K562 (cell line): ENCODE measurements around the gene CTSO. TPM values are rescaled to one million over a fixed set of nuclear protein-coding genes. Genes with fewer than 3 reads are reported as not detected.
A peak's percentile ranks its signal among the peaks of the same experiment; 100 is the strongest.

Experiments
- ATAC-seq: fragments of 200-7000 bp; cut with Tn5 transposase; 3 replicates; pipeline ENCODE4 v1.9.1; 2020; ENCODE audit warnings: moderate library complexity
- BruUV-seq: library from RNA; stranded (reverse); fragments of 400-500 nt; replicated peaks from 2 replicates; lab custom pipeline; 2021; lab: Mats Ljungman, UMichigan
- CTCF ChIA-PET: fragments of 300-600 bp; formaldehyde crosslinking; extraction: SDS; loops from one replicate; lab custom pipeline; 2021; ENCODE audit warnings: low intra/inter-chr PET ratio; lab: Yijun Ruan, JAX
- POLR2A ChIA-PET: fragments of 300-600, 350-650 bp; sonication (Branson Sonifier 250); formaldehyde crosslinking; extraction: SDS; loops from one replicate; lab custom pipeline; 2021; ENCODE audit warnings: antibody characterized with exemption, inconsistent platforms; lab: Yijun Ruan, JAX
- DNase-seq, 4 experiments: peaks; one replicate each; pipeline versions ENCODE4 v3.0.0 to v3.0.0-alpha.2; 2011 to 2018; ENCODE audit warnings: low spot score in 3 of 4, mixed read lengths in 3 of 4; ENCODE audit errors: extremely low read depth in 1 of 4
- FAIRE-seq: peaks from 2 replicates; lab custom pipeline; 2011; peaks lifted over from hg19 to GRCh38; lab: Jason Lieb, UNC
- H2AFZ ChIP-seq: 2 replicates; pipeline ENCODE4 v1.6.0; 2011; ENCODE audit warnings: low read depth, low read length, control low read depth, inconsistent platforms
- H3K27ac ChIP-seq: fragments of 200-600 bp; 3 replicates; pipeline ENCODE4 v1.8.0; 2011; ENCODE audit warnings: low read depth, mild to moderate bottlenecking, control low read depth, inconsistent platforms, low read length, moderate library complexity, mixed read lengths; ENCODE audit errors: extremely low read depth
- H3K27me3 ChIP-seq, 2 experiments: fragments of 300-600 bp in 1 of 2; 2 replicates in 1 of 2; 3 replicates in 1 of 2; pipeline versions ENCODE4 v1.6.0 to v1.8.0; 2011; ENCODE audit warnings: inconsistent platforms in 2 of 2, low read length in 2 of 2, mild to moderate bottlenecking in 1 of 2, mixed read lengths in 1 of 2, moderate library complexity in 1 of 2; ENCODE audit not compliant: control insufficient read depth in 2 of 2, insufficient read depth in 2 of 2
- H3K36me3 ChIP-seq: fragments of 300-600 bp; 3 replicates; pipeline ENCODE4 v1.8.0; 2011; ENCODE audit warnings: mild to moderate bottlenecking, low read length, inconsistent platforms; ENCODE audit not compliant: control insufficient read depth, insufficient read depth
- H3K4me1 ChIP-seq, 2 experiments: fragments of 200-600 bp in 1 of 2; replicated peaks in 1 of 2; 2 replicates in 1 of 2; 3 replicates in 1 of 2; pipeline versions ENCODE4 v1.5.1 to v1.8.0; 2011; ENCODE audit warnings: inconsistent platforms in 2 of 2, low read length in 2 of 2, mild to moderate bottlenecking in 1 of 2, mixed read lengths in 1 of 2, moderate library complexity in 1 of 2; ENCODE audit not compliant: control insufficient read depth in 2 of 2, insufficient read depth in 2 of 2
- H3K4me2 ChIP-seq: 2 replicates; pipeline ENCODE4 v1.6.1; 2011; ENCODE audit warnings: low read length, control low read depth, inconsistent platforms, mixed read lengths; ENCODE audit not compliant: insufficient read depth
- H3K4me3 ChIP-seq: fragments of 200-600 bp; sonication (generic), shearing (Covaris generic); 2 replicates; pipeline ENCODE4 v1.5.1; 2016; ENCODE audit warnings: control low read depth, inconsistent platforms
- H3K79me2 ChIP-seq: fragments of 200-600 bp; 3 replicates; pipeline ENCODE4 v1.8.0; 2011; ENCODE audit warnings: low read length, inconsistent platforms; ENCODE audit not compliant: control insufficient read depth, insufficient read depth
- H3K9ac ChIP-seq, 2 experiments: 2 replicates each; pipeline versions ENCODE4 v1.6.0 to v1.6.1; 2011; ENCODE audit warnings: low read depth in 2 of 2, low read length in 2 of 2, control low read depth in 1 of 2, inconsistent platforms in 1 of 2, mild to moderate bottlenecking in 1 of 2, mixed read lengths in 1 of 2; ENCODE audit not compliant: insufficient read depth in 1 of 2
- H3K9me1 ChIP-seq: one replicate; pipeline ENCODE4 v1.6.0; 2011; ENCODE audit warnings: inconsistent platforms, mild to moderate bottlenecking, low read length, moderate library complexity; ENCODE audit not compliant: control insufficient read depth, insufficient read depth
- H3K9me3 ChIP-seq: replicated peaks from 2 replicates; pipeline ENCODE4 v1.5.1; 2011; ENCODE audit warnings: low read depth, low read length, inconsistent platforms; ENCODE audit not compliant: control insufficient read depth, insufficient read depth
- H4K20me1 ChIP-seq: replicated peaks from 2 replicates; pipeline ENCODE4 v1.6.1; 2011; ENCODE audit warnings: low read length, inconsistent platforms, mixed read lengths; ENCODE audit not compliant: control insufficient read depth, insufficient read depth
- DLX4 ChIP-seq: fragments of 250-450 bp; sonication (Bioruptor Pico); IDR thresholded peaks from 2 replicates; pipeline ENCODE4 v1.6.1; 2021; ENCODE audit warnings: mild to moderate bottlenecking
- ETV6 ChIP-seq, 3 experiments: fragments of 150-350 bp in 1 of 3; sonication (generic) in 1 of 3; formaldehyde crosslinking in 1 of 3; IDR thresholded peaks; 2 replicates each; pipeline versions ENCODE4 v1.6.1 to v1.8.0; 2014 to 2022; ENCODE audit warnings: borderline replicate concordance in 2 of 3, low read depth in 2 of 3, antibody characterized with exemption in 1 of 3, low read length in 1 of 3, mild to moderate bottlenecking in 1 of 3, missing genetic modification reagents in 1 of 3
- HES1 ChIP-seq: fragments of 450-650 bp; IDR thresholded peaks from 2 replicates; pipeline ENCODE4 v1.6.1; 2016; ENCODE audit warnings: low read depth, mild to moderate bottlenecking, moderate library complexity
- L3MBTL2 ChIP-seq: fragments of 450-650 bp; IDR thresholded peaks from 2 replicates; pipeline ENCODE4 v1.6.1; 2016; ENCODE audit warnings: mild to moderate bottlenecking, moderate library complexity
- MCM2 ChIP-seq: fragments of 450-650 bp; IDR thresholded peaks from 2 replicates; pipeline ENCODE4 v1.6.1; 2017; ENCODE audit warnings: low read depth, mild to moderate bottlenecking
- MEF2D ChIP-seq: conservative IDR thresholded peaks from 2 replicates; pipeline ENCODE4 v1.6.1; 2016; ENCODE audit warnings: low read depth, missing genetic modification characterization, missing compliant biosample characterization
- NCOR1 ChIP-seq: fragments of 450-650 bp; IDR thresholded peaks from 2 replicates; pipeline ENCODE4 v1.6.1; 2016; ENCODE audit warnings: mild to moderate bottlenecking, moderate library complexity
- NR2C2 ChIP-seq, 2 experiments: fragments of 200-800 bp in 1 of 2; sonication (Bioruptor generic) in 1 of 2; sonication (generic) in 1 of 2; formaldehyde crosslinking in 1 of 2; IDR thresholded peaks; 2 replicates each; pipeline versions ENCODE4 v1.6.1 to v1.8.0; 2016 to 2022; ENCODE audit warnings: mild to moderate bottlenecking in 1 of 2, missing compliant biosample characterization in 1 of 2, missing genetic modification characterization in 1 of 2, missing genetic modification reagents in 1 of 2
- RBFOX2 ChIP-seq: fragments of 200-400 bp; formaldehyde crosslinking; IDR thresholded peaks from 2 replicates; pipeline ENCODE4 v1.6.1; 2017; ENCODE audit warnings: low read depth, mild to moderate bottlenecking, low read length, moderate library complexity
- RFX7 ChIP-seq: fragments of 250-450 bp; sonication (Bioruptor Pico); IDR thresholded peaks from 2 replicates; pipeline ENCODE4 v1.5.1; 2021; ENCODE audit warnings: mild to moderate bottlenecking
- SIN3B ChIP-seq: fragments of 450-650 bp; IDR thresholded peaks from 2 replicates; pipeline ENCODE4 v1.6.1; 2017; ENCODE audit warnings: low read depth, mild to moderate bottlenecking, moderate library complexity
- ZNF134 ChIP-seq: fragments of 250-450 bp; sonication (Bioruptor Pico); conservative IDR thresholded peaks from 2 replicates; pipeline ENCODE4 v1.4.0; 2020
- WGBS: fragments of 100-300 bp; shearing (Covaris generic); methylation state at CpG from one replicate; pipeline ENCODE4 v1.1.6; 2016; ENCODE audit warnings: low coverage, mixed read lengths; ENCODE audit not compliant: insufficient coverage; ENCODE audit errors: missing lambda C conversion rate; 5-methylcytosine and 5-hydroxymethylcytosine counted together
- in situ Hi-C: fragments of 300-500 bp; cut with MboI; formaldehyde crosslinking; loops from 4 replicates; pipeline ENCODE4 v1.15.0; 2018; ENCODE audit warnings: inconsistent platforms, mixed read lengths
- intact Hi-C: fragments of 100-400 bp; cut with micrococcal nuclease; formaldehyde crosslinking; loops from 2 replicates; pipeline ENCODE4 v1.14.2; 2022
- polyA plus RNA-seq, 8 experiments: library from polyadenylated mRNA; depleted of rRNA in 4 of 8; stranded (reverse) in 5 of 8; unstranded in 3 of 8; fragments of >200 nt; fragmentation: Nextera tagmentation in 2 of 8; fragmentation: Illumina TruSeq in 1 of 8; extraction: Ambion mirVana in 2 of 8; extraction: Trizol in 1 of 8; gene quantifications; 2 replicates each; pipeline versions ENCODE4 v1.2.1 to v1.2.3, GENCODE V29; 2011 to 2014; ENCODE audit warnings: inconsistent platforms in 1 of 8, missing spikeins in 1 of 8
- total RNA-seq, 7 experiments: library from RNA; depleted of rRNA in 6 of 7; stranded (reverse); fragments of >200 nt in 6 of 7; fragmentation: Illumina TruSeq in 2 of 7; extraction: Trizol in 2 of 7; gene quantifications; 2 replicates each; pipeline versions ENCODE4 v1.2.1 to v1.2.3, GENCODE V29; 2011 to 2021; ENCODE audit warnings: low replicate concordance in 1 of 7
- TF ChIP-seq, protein P1 (sequence below): sonication (generic); formaldehyde crosslinking; IDR thresholded peaks from 2 replicates; pipeline ENCODE4 v1.8.0; 2022; ENCODE audit warnings: mild to moderate bottlenecking, missing genetic modification reagents
- TF ChIP-seq, protein P2 (sequence below): fragments of 250-450 bp; sonication (Bioruptor Pico); IDR thresholded peaks from 2 replicates; pipeline ENCODE4 v1.4.0; 2020; ENCODE audit warnings: mild to moderate bottlenecking, moderate library complexity

Gene CTSO
- total and polyA plus RNA-seq, 9 of the 15 experiments (the other 6 are each of a cell fraction or from before 2014, with no cell fraction given): 0.03 to 0.07 (median 0.04) TPM; not detected in 5

GRCh38 chr4:155953151-155954117, at the start of gene CTSO (continued):
- TF ChIP-seq NR2C2 (CRISPR knock-in tag; IDR thresholded peaks at IDR 0.05): 0 out of 2 replicates have a peak, but pooled peaks have one; percentile 38
- no peak; the same call in 1 of the 2 replicates for TF ChIP-seq NR2C2 (tag; IDR thresholded peaks at IDR 0.05)
- TF ChIP-seq RFX7 (CRISPR knock-in tag): no peak
- peak; percentile 72 for TF ChIP-seq RBFOX2
- peak; percentile 52; the same call in 1 of the 2 replicates for TF ChIP-seq L3MBTL2
- TF ChIP-seq, protein P1, sequence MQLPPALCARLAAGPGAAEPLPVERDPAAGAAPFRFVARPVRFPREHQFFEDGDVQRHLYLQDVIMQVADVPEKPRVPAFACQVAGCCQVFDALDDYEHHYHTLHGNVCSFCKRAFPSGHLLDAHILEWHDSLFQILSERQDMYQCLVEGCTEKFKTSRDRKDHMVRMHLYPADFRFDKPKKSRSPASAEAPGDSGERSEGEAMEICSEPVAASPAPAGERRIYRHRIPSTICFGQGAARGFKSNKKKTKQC (CRISPR knock-in tag): peak; percentile 31; the same call in 1 of the 2 replicates
- TF ChIP-seq, all 486 proteins: peak for 22

GRCh38 chr4:156000491-156000890, 46.8 kb upstream of the CTSO start:
- no peaks in the 10 kb centered on the region for H3K4me1 ChIP-seq
- FAIRE-seq: no peak
- TF ChIP-seq ZNF134 (CRISPR knock-in tag) (no peak), MEF2D (no peak), SIN3B (no peak), DLX4 (CRISPR knock-in tag) (no peak), NCOR1 (no peak), MCM2 (no peak), HES1 (no peak), ETV6 (IDR thresholded peaks at IDR 0.05; ENCODE audit: borderline replicate concordance in 1 of 2, low read depth in 2 of 2, low read length in 1 of 2) (no peak), ETV6 (CRISPR knock-in tag; IDR thresholded peaks at IDR 0.05; ENCODE audit: borderline replicate concordance) (no peak)
- TF ChIP-seq, protein P2, sequence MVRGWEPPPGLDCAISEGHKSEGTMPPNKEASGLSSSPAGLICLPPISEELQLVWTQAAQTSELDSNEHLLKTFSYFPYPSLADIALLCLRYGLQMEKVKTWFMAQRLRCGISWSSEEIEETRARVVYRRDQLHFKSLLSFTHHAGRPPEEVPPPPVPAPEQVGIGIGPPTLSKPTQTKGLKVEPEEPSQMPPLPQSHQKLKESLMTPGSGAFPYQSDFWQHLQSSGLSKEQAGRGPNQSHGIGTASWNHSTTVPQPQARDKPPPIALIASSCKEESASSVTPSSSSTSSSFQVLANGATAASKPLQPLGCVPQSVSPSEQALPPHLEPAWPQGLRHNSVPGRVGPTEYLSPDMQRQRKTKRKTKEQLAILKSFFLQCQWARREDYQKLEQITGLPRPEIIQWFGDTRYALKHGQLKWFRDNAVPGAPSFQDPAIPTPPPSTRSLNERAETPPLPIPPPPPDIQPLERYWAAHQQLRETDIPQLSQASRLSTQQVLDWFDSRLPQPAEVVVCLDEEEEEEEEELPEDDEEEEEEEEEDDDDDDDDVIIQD (CRISPR knock-in tag): no peak

More at GRCh38 chr4:156000491-156000890, 46.8 kb upstream of the CTSO start:
- Histone ChIP-seq H3K27ac (no peak overlapping the region), H3K9me1 (no peaks in the 10 kb centered on the region), H3K79me2 (no peaks in the 10 kb centered on the region), H4K20me1 (no peaks in the 10 kb centered on the region), H3K27me3 (no peaks in the 10 kb centered on the region), H3K4me3 (no peak overlapping the region), H3K4me2 (no peak overlapping the region), H2AFZ (no peak overlapping the region), H3K36me3 (no peaks in the 10 kb centered on the region), H3K9ac (no peak overlapping the region), H3K9me3 (no peaks in the 10 kb centered on the region)
- ATAC-seq (no peak), DNase-seq (no peak)
- ChIA-PET POLR2A (no interaction called here), CTCF (no interaction called here)
- WGBS: 0% methylated on average over 3 of the region's 3 CpGs
- in situ Hi-C loops: no loop called here
- intact Hi-C loops: no loop called here
- no TSS peak for BruUV-seq
